Measurements from ENCODE around the gene ADAM23. TPM values are rescaled to one million over a fixed set of nuclear protein-coding genes. Genes with fewer than 3 reads are reported as not detected.
A peak's percentile ranks its signal among the peaks of the same experiment; 100 is the strongest.

Gene ADAM23
- total and polyA plus RNA-seq, 8 donors = 0.85 to 3.9 (median 1.4) TPM; not detected in 1

DNA sequence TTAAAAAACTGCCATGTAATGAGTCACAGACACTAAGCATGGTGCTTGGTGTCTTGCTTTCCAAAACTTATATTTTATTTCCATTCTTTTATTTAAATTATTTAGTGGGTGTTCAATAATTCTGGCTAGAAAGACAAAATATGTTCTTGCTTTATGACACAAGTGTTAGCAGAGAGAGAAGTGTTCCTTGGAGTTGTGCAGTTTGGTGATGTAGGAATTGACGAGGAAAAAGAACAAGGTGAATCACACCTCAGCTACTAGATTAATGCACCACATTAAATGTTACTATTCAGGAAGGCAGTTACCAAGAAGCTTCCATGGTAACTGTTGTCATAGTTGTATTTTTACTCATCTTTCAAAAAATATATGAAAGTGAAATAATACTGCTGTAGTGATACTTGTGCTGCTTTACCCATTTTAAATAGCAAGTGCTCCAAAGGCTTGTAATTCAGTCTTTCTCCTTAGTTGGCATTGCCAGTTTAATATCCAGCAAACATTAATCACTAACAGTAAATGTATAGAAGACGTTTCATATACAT is 28.3 kb downstream of the ADAM23 start:
- no peak overlapping the region for H3K4me3 ChIP-seq
- TF ChIP-seq EP300 (IDR thresholded peaks at IDR 0.05) (no peak), POLR2A (IDR thresholded peaks at IDR 0.05) (no peak), POLR2AphosphoS5 (IDR thresholded peaks at IDR 0.05) (no peak)
- TF ChIP-seq, protein P1, sequence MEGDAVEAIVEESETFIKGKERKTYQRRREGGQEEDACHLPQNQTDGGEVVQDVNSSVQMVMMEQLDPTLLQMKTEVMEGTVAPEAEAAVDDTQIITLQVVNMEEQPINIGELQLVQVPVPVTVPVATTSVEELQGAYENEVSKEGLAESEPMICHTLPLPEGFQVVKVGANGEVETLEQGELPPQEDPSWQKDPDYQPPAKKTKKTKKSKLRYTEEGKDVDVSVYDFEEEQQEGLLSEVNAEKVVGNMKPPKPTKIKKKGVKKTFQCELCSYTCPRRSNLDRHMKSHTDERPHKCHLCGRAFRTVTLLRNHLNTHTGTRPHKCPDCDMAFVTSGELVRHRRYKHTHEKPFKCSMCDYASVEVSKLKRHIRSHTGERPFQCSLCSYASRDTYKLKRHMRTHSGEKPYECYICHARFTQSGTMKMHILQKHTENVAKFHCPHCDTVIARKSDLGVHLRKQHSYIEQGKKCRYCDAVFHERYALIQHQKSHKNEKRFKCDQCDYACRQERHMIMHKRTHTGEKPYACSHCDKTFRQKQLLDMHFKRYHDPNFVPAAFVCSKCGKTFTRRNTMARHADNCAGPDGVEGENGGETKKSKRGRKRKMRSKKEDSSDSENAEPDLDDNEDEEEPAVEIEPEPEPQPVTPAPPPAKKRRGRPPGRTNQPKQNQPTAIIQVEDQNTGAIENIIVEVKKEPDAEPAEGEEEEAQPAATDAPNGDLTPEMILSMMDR (IDR thresholded peaks at IDR 0.05) = no peak
- intact Hi-C loops (cut with DNase I; ENCODE audit: low total_unique reads) = no loop called here
- H3K4me1 ChIP-seq = no peaks in the 10 kb centered on the region
- no peak for DNase-seq
- peaks cover 0 to 4% (median 0%) of the 10 kb centered on the region in 3 donors for H3K27me3 ChIP-seq
- H3K36me3 ChIP-seq = no peaks in the 10 kb centered on the region
- H3K9me3 ChIP-seq = peaks cover 0 to 15% (median 4%) of the 10 kb centered on the region in 4 donors
- 67 to 81% (median 73%) methylated on average over 2 of the region's 2 CpGs for WGBS, 5 donors
- H3K27ac ChIP-seq = no peak overlapping the region

DNA sequence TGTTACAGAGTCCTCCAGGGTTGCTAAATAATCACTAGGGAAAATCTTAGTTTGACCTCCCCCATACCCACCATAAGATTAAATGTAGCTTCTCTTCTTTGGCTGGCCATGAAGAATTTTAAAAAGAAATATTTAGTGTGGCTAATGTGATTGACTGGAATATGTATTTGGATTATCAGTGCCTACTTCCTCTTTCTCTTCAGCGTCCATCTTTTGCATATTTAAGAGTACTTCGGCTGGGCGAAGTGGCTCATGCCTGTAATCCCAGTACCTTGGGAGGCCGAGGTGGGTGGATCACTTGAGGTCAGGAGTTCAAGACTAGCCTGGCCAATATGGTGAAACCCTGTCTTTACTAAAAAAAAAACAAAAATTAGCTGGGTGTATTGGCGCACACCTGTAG is 28.8 kb downstream of the ADAM23 start:
- Histone ChIP-seq H3K9me3 (peaks cover 0 to 15% (median 4%) of the 10 kb centered on the region in 4 donors), H3K4me1 (no peaks in the 10 kb centered on the region), H3K27ac (no peak overlapping the region), H3K4me3 (no peak overlapping the region), H3K27me3 (peaks cover 0 to 4% (median 0%) of the 10 kb centered on the region in 3 donors), H3K36me3 (no peaks in the 10 kb centered on the region)
- TF ChIP-seq, protein P1 (IDR thresholded peaks at IDR 0.05) = no peak
- TF ChIP-seq EP300 (IDR thresholded peaks at IDR 0.05) (no peak), POLR2AphosphoS5 (IDR thresholded peaks at IDR 0.05) (no peak), POLR2A (IDR thresholded peaks at IDR 0.05) (no peak)
- intact Hi-C loops (cut with DNase I; ENCODE audit: low total_unique reads) = no loop called here
- DNase-seq = no peak
- 78 to 87% (median 83%) methylated on average over 5 of the region's 5 CpGs for WGBS, 5 donors

DNA sequence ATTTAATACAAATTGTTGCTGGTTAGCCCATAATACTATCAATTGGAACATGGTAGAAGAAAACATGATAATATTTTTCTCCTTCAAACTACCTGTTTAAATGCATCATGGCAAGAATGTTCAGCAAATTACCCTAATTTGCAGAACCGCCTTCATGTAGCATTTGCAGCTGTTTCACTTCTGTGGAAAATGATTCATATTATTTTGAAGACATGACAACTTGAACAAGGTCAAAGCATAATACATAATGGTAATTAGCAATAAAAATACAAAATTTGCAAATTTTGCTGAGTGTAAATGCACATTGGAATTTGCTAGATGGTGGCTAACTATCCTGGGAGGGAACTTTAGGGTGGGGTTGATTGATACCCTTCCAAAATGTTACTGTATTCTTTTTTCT is 30.8 kb downstream of the ADAM23 start:
- Histone ChIP-seq H3K4me1 (no peaks in the 10 kb centered on the region), H3K36me3 (no peaks in the 10 kb centered on the region), H3K27me3 (no peaks in the 10 kb centered on the region), H3K4me3 (no peak overlapping the region), H3K27ac (no peak overlapping the region), H3K9me3 (no peaks in the 10 kb centered on the region)
- 89 to 98% (median 96%) methylated on average over 1 of the region's 1 CpG for WGBS, 5 donors
- DNase-seq = no peak
- intact Hi-C loops (cut with DNase I; ENCODE audit: low total_unique reads) = no loop called here
- no peak for TF ChIP-seq POLR2A (IDR thresholded peaks at IDR 0.05)
- TF ChIP-seq, protein P1 (IDR thresholded peaks at IDR 0.05) = no peak
- TF ChIP-seq POLR2AphosphoS5 (IDR thresholded peaks at IDR 0.05) = no peak
- TF ChIP-seq EP300 (IDR thresholded peaks at IDR 0.05) = no peak

DNA sequence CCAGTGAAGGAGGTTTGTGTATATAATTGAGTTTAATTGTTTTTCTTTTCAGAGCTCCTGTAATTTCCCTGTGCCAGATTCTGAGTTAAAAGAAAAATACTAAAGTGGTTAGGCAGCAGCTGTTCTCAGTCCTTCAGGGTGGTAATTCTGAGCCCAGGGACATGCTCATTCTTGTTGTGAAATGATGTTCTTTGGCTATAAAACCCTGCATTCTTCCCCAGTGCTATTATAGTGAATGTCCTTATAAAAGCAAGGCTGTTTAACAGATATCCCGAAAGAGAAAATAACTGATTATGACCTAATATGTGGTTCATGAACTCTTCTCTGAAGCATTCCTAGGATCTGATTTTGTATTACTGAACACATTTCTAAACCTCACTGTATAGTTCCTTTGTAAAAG is 34.0 kb downstream of the ADAM23 start:
- TF ChIP-seq, protein P1 (IDR thresholded peaks at IDR 0.05) = no peak
- no peak for TF ChIP-seq POLR2A (IDR thresholded peaks at IDR 0.05)
- TF ChIP-seq POLR2AphosphoS5 (IDR thresholded peaks at IDR 0.05) = no peak
- TF ChIP-seq EP300 (IDR thresholded peaks at IDR 0.05) = no peak

More for the DNA sequence above, 34.0 kb downstream of the ADAM23 start:
- Histone ChIP-seq H3K4me3 (no peak overlapping the region), H3K4me1 (no peaks in the 10 kb centered on the region), H3K9me3 (no peaks in the 10 kb centered on the region), H3K27me3 (no peaks in the 10 kb centered on the region), H3K36me3 (no peaks in the 10 kb centered on the region), H3K27ac (no peak overlapping the region)
- WGBS, 5 donors = 73 to 84% (median 81%) methylated on average over 1 of the region's 1 CpG
- intact Hi-C loops (cut with DNase I; ENCODE audit: low total_unique reads) = no loop called here
- DNase-seq = peak in 1 of 2 donors; percentile 2
